Superior temporal gyrus (tissue), 1 donor: ENCODE data around the gene THTPA.

Source experiments
- DNase-seq: peaks from one replicate; pipeline ENCODE4 v3.0.0-alpha.2; 2016; ENCODE audit errors: extremely low spot score

The THTPA gene, protein sequence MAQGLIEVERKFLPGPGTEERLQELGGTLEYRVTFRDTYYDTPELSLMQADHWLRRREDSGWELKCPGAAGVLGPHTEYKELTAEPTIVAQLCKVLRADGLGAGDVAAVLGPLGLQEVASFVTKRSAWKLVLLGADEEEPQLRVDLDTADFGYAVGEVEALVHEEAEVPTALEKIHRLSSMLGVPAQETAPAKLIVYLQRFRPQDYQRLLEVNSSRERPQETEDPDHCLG

DNA sequence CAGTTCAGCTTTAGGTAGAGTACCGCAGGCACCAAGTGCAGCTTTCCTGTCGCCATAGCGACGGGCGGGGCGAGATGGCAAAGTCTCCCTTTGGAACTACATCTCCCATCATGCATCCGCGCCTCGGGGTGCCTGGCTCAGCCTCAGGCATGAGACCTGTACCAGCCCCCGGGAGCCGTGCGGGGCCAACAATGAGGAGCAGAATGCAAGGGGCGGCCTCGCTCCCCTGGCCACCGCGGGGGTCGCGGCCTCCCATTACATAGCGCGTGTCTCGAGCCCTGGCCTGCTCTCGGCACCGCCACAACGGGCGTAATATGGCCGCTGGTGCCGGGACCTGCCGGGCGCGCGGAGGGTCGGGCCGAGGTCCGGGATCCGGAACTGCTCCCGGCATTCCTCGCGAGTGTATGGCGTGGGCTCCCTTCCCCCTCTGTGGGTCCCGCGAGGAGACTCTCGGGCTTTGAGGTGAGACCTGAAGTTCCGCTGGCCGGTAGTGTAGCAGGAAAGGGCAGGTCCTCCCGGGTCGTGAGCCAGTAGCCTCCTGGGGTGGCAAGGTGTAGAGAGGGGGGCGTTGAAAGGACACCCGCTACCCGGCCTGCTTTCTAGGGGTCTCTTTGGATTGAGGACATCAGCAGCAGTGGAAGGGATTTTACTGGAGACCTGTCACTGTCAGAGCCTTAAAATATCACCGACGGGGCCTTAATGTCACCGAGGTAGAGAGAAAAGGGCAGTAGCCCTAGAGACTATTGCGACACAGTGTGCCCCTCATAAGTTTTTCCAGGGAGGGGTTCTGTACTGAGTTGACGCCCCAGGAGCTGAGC is at the start of gene THTPA:
Gene THTPA (plus strand): TSS at position 390 of the 818 bp plus-strand sequence. CDS start 487 bp downstream, outside the sequence.
- peak; percentile 96 for DNase-seq

DNA sequence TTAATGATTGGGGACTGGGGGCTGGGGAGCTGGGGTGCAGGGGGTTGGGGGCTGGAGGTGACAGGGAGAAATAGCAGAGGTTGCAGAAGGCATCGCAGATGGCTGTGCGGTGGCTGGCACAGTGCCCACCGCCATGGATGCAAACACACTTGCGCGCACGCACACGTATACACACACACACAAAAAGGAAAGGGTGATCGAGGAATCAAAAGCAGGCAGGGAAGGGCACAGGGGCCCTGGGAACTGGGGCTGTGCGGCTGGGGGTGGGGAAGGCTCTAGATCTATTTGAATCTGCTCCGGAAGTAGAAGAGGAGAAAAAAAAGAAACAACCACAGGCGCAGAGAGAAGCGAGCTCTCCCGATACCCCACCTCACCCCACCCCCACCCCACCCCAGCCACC is 43.9 kb upstream of the THTPA start:
- peak; percentile 42 for DNase-seq

DNA sequence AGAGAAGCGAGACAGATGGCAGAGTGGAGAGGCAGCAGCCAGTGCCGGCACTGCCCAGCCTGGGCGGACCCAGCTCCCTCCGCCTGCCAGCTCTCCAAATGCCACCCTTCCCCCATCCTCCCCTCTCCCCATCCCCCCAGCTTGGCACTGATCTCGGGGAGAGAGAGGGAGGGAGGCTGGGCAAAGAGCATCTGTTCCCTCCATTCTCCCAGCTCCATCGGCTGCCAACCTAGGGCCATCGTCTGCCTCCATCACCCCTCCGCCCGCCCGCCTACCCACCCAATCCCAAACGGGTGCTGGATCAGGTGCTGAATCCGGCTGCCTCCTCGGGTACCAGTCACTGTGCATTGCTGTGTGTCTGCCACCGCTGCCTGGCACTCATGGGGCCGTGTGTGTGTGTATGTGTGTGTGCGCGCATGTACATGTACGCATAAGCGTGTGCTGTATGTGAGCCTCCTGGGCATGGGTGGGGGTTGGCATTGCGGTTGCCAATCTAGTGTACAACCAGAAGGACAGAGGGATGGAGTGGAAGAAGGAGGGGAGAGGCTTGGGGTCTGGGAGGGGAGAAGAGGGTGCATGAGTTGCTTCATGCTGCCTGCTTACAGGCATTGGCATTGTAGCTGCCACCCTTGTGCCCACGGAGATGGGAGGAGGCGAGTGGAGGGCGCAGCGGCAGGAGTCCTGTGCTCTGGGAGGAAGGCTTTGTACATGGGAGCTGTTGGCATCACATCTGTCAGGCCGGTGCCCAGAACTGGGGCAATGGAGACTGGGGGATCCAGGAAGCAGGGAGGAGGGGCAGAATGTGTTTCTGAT is 42.9 kb upstream of the THTPA start:
- DNase-seq = peak; percentile 93

DNA sequence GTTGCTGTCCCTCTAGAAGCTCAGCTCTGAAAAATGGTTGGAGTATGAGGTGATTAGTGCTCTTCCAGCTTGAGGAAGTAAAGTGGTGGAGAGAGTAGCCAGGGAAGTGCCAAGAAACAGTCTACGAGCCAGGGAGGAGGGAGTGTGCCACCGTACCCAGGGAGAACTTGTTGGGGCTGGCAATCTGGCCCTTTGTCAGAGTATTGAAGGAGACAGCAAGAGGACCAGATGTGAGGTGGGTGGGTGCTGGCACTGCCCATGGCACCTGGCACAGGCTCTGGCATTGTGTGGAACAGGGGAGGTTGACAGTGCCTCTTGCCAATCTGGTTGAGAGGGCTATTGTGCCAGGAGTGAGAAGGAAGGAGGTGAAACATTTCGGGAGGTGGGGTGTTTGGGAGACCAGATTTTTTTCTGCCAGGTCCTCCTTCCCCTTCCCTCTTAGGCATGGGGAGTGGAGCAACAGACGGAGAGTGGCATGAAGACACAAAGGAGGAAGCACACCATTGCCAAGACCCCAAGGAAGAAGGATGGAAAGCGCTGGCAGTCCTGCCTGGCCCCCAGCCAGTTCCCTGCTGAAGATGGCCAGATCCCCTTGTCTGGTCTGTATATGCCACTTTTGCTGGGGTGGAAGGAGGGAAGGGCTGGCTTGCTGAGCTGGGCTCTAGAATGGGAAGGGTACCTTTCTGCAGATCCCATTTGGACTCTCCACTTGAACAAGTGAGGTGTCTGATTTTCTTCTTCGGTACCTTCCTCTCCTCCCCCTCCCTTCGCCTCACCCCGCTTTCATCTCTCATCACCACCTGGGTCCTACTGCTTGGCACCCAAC is 42.0 kb upstream of the THTPA start:
- peak; percentile 84 for DNase-seq

DNA sequence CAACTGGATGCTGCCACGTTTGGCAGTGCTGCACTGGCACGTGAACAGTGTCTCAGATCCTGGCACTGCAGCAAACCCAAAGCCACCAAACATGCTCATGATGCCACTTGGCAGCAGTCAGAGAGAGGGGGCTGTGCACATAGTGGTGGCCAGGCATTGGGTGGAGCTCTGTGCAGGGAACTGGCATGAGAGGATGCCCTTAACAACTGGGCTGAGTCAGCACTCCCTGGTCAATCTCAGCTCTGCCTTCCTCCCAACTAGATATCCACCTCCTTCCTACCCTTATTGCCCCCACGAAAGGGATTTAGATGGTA is 41.5 kb upstream of the THTPA start:
- DNase-seq = peak; percentile 75

DNA sequence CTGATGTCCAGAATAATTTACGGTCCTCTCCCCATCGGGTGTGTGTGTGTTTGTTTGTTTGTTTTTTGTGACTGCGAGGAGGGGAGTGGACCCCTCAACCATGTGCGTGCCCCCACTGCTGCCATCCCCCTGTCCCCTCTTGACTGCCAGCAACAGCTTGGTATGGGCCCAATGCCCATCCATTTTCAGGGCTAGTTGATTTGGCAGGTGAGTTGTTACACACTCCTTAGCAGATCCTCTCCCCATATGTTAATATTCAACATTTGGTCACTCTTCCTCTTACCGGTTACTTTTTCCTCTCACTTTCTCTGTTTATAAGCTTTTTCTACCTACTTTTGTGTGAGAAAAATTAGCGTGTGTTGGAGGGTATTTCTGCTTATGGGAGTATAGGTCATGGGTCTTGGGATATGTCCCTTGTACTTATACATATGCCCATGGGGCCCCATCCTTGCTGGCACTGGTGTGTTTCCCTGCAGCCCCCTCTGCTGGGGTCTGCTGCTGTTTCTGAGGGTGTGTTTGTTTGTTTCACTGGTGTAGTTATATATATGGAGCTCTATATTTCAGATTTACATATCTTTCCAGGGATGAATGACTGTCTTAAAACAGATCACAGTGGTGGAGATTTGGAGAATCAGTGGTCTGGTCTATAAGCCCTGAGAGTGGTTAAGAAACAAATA is 38.3 kb upstream of the THTPA start:
- no peak for DNase-seq

DNA sequence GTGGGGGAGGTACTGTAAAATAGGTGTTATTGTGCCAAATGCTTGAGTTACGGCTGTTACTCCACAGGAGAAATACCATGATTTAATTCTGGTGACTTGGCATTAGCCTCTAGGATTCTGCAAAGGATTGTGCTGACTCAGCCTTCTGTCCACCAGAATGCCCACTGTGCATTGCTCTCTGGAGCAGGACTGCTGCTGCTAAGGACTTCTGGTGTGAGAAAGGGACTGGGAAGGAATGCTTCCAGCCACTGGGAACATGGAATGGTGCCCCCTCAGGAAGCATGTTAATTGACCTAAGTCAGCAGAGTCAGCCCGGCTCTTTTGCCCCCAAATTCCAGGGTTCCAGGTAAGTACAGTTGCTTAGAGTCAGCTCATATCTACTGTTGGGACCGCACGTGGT is 37.4 kb upstream of the THTPA start:
- no peak for DNase-seq

DNA sequence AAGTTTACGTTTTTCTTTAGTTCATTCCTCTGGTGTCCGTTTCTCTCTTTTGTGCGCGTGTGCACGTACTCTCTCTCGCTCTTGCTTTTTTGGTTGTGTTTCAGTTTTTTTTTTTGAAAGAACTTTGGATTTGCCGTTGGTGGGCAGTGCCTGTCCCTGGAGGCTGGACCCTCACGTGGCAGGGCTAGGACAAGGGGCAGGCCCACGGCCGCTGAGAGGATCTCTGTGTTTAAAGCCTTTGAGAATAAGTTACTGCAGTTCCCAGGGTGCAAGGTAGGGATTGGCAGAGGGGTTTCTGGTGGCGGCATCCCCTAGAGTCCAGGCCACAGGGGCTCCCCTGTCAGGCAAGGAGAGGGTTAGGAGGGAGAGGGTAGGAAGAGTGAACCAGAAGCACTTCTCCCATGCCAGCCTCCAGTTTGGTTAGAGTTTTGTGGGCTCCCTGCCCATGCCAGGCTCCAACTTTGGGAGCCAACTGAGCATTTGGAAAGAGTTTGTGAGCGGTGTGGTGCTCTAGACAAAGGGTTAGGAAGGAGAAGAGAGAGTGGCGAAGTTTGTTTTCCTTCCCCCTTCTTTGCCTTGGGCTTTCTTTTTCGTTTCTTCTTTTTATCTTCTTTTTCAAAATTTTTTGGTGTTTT is 35.1 kb upstream of the THTPA start:
- DNase-seq = no peak

DNA sequence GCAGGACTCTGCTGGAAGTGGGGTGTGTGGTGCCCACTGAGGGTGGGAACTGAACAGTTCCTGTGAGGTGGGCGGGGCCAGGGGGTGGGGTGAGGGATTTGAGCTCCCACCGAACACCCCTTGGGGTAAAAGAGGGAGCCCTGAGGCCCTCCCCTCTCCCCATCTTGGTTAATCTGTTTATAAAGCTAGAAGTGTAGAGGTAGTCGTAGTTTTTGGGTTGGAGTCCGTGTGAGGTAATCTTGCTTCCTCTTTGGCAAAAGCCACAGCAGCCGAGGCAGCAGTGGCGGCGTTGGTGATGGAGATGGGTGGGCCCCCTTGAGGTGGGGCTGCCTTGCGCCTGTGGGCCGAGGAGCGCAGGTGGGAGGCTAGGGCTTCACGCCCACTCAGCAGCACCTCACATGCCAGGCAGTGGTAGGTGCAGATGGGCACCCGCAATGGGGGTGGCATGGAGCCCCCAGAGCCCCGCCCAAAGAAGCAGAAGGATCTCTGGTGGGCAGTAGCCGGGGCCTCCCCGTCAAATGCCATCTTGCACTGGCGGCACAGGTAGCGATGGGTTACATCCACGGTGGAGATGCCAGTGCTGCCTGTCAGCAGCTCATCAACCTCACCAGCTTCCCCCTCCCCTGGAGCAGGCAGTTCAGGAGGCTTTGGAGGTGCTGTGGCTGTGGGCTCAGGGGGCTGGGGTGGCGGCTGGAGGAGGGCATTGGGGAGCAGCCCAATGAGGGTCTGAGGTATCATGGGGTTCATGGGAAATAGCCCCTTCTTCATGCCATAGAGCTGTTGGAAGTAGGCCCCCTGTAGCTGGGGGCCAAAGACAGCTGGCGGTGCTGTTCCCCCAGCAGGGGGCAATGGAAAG is 34.1 kb upstream of the THTPA start:
- DNase-seq = no peak

DNA sequence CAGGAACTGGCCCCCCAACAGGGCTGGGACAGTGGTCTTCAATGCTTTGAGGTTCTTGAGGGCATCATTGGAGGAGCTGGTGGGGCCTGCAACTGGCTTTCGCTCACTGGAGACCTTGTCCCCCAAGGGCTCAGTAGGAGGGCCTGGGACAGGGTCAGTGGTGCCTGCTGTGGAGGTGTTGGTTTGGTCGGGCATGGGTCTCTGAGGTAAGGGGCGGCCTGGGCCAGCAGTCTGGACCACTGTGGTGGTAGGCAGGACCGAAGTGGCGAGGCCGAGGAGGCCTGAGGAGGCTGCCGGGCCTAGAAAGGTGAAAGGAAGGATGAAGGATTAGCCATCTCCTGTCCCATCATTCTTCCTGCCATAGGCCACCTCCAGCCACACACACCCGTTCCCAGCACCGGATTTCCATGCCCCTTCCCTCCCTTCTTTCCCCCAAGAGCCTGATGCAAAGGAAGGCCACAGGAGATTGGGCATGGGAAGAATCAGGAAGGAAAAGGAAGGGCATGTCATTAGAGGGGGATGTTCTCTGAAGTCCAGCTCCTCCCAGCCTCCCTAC is 33.4 kb upstream of the THTPA start:
- no peak for DNase-seq

DNA sequence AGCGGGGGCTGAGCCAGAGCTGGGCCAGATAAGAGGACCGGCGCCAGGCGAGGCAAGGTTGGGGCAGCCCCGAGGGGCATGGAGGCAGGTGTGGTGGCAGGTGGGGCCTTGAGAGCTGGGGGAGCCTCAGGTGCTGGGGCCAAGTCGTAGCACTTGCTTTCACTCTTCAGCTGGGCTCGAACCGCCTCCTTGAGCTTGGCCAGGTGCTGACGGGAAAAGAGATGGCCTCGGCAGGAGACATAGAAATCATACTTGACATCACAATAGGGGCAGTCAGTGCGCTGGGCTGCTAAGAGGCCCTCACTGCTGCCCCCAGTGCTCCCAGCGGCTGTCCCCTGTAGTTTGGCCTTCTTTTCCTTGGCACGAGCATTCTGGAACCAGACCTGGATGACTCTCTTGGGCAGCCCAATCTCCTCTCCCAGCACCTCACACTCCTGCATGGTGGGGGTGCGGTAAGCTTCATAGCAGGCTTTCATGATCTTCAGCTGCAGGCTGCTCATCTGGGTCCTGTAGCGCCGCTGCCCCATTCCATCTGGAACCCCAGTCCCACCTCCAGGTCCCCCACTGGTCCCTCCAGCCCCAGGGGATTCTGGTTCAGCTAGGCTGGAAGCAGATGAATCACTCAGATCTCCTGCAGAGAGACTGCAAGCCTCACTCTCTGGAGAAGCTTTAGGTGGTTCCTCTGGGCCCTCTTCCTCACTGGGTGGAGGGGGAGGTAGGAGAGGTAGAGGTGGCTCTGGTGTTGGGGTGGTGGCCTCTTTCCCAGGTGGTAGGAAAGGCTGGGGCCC is 32.6 kb upstream of the THTPA start:
- no peak for DNase-seq

DNA sequence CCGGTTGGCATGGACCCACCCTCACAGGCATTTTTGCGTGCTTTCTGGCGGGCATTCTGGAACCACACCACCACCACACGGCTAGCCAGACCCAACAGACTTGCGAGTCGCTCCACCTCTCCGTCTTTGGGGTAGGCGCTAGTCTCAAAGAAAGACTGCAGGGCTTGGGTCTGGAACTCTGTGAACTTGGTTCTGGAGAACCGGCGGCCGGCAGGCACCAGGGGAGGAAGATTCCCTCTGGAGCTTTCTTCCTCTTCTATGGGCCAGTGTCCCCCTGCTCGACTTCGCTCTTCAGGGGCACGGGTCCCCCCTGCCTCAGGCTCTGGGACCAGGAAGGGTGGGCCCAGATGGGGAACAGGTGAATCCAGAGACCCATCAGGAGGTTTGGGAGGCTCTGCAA is 31.1 kb upstream of the THTPA start:
- DNase-seq = no peak

DNA sequence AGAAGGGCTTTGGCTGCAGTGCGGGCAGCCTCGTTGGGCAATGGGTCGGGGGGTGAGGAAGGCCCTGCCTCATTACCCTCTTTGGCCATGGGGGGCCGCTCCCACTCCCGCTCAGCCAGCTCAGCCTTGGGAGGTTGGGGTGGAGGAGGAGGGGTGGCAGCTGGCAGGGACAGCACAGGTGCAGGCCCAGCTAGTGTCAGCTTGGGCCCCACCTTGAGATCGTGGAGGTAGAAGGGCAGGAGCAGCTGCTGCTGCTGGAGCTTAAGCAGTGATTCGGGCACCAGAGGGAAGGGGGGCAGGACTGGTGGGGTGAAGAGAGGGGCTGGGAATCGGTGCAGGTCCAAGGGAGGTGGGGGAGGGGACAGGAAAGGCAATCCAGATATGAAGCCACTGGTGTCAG is 30.5 kb upstream of the THTPA start:
- DNase-seq = no peak

DNA sequence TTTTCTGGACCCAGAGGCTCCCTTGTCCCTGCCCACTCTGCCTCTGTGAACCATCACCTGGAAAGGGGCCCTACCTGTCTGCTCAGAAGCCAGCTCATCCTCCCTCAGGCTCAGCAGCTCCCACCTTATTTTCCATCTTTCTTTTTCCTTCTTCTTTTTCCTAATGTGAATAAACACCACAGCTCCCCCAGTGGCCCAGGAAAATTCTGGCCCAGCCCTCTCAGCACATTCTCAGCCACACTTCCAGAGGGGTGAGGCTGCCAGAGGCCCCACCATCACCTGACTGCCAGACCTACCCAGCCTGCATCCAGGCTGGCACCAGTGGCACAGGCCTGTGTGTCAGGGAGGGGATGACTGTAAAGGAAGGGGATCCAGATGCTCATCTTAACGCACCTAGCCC is 27.5 kb upstream of the THTPA start:
- no peak for DNase-seq

DNA sequence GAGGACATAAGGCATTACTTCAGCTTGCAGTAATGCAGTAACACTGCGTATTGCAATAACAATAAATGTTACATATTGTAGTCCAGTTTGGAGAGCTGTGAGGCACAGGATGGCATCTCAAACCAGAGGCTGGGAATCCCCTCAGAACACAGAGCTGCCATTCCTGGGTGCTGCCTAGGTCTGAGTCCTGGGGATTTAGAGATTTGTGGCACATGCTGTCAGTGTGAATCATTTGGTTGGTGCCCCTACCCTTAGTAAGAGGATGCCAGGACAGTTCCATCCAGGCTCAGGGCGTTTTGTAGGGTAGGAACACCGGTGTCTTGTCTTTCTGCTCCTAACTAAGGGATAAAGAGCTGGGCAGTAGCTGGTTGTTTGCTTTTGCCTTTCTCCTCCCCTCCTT is 27.1 kb upstream of the THTPA start:
- no peak for DNase-seq

DNA sequence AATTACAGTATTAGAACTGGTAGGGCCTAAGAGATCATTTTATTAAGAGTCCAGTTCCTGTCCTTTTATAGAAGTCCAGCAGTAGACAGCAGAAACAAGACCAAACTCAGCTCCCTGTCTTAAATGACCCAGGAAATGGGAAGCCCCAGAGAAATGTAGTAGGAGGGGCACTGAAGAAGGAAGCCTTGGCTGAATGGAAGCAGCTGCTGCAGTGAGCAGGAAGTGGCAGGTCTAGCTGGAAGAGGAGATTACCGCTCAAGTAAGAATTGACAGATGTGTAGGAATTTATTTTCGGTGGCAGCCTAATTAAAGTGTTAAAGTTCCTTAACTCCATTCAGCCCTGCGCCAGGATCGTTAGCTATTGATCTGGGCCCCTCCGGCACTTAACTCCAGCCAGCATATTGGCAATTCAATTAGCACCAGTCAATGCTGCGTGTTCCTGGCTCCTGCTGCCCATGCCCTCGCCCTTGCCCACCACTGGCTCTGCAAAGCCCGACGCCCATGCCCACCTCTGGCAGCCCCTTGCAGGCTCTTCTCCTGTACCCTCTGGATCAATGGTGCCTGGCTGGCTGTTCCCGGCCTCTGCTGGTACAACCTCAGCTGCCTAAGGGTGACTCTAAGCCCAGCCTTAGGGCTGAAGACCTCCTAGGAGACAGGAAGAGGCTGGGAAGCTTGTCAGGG is 25.6 kb upstream of the THTPA start:
- DNase-seq = no peak

DNA sequence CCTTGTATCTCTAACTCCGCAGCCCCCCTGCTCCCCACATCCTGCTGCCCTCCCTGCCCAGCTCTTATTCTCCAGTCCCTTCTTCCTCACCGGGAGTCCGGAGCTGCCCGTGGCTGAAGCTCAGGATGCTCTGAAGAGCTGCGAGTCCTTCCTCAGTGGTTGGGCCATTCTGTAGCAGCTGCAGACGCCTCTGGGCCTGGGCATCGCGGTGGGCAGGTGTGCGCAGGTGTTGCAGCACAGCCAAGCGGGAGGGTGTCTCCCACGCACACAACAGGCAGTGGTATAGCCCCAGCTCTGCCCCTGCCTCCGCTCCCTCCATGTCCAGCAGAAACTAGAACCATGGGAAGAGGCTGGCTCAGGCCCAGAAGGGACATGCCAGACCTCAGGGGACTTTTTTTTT is 24.7 kb upstream of the THTPA start:
- no peak for DNase-seq

DNA sequence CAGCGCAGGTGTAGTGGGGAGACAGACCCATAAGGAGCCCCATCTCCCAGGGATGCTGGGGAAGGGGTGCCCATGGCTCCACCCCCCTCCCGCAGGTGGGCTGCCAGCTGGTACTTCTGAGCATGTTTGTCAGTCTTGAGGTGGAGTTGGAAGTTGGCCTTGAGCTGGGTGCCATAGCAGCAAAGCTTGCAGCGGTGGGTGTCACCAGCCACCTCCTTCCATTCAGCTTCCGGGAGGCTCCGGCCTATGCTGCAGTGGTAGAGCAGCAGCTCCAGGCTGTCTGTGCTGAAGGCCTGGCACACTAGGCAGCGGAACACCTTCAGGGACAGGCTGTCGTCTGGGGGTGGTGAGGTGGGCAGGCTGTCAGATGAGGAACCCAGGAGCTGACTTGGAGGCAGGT is 23.4 kb upstream of the THTPA start:
- DNase-seq = no peak
